HG03521 (cell line): Measurements from ENCODE around the gene ZNF483.
A peak's percentile ranks its signal among the peaks of the same experiment; 100 is the strongest.
"Not testable (repeated sequence)": the region's sequence is repeated elsewhere in the genome, so short reads cannot be mapped to it uniquely, and the experiment has no call there.

Experiments
- ATAC-seq: cut with Tn5 transposase; IDR thresholded peaks from one replicate; pipeline ENCODE4 v1.9.1; 2021; ENCODE audit warnings: mild to moderate bottlenecking, moderate library complexity; ENCODE audit not compliant: unreplicated experiment

ZNF483 gene

GRCh38 chr9:111542497-111543254 lies 17.7 kb downstream of the ZNF483 start:
- no peak for ATAC-seq

GRCh38 chr9:111548623-111549022 lies 23.6 kb downstream of the ZNF483 start:
- no peak for ATAC-seq

- ATAC-seq = not testable (repeated sequence)
Observed at GRCh38 chr9:111555425-111555824, 30.4 kb downstream of the ZNF483 start.

GRCh38 chr9:111559000-111559610 lies 34.1 kb downstream of the ZNF483 start:
- no peak for ATAC-seq

GRCh38 chr9:111561165-111561719 lies 36.3 kb downstream of the ZNF483 start:
- ATAC-seq = no peak

- no peak for ATAC-seq
Observed at GRCh38 chr9:111566234-111566633, 41.3 kb downstream of the ZNF483 start.

- not testable (repeated sequence) for ATAC-seq
Observed at GRCh38 chr9:111568127-111568526, 43.1 kb downstream of the ZNF483 start.

- ATAC-seq = no peak
Observed at GRCh38 chr9:111572950-111573604, 48.1 kb downstream of the ZNF483 start.

- no peak for ATAC-seq
Observed at GRCh38 chr9:111582888-111583287, 57.9 kb downstream of the ZNF483 start.

GRCh38 chr9:111586378-111586777 lies 61.4 kb downstream of the ZNF483 start:
- no peak for ATAC-seq

GRCh38 chr9:111588846-111589245 lies 63.9 kb downstream of the ZNF483 start:
- ATAC-seq = no peak

- ATAC-seq = peak; percentile 54
Observed at GRCh38 chr9:111597852-111598732, 73.1 kb downstream of the ZNF483 start.

GRCh38 chr9:111598733-111599091 lies 73.7 kb downstream of the ZNF483 start:
- ATAC-seq = no peak

- ATAC-seq = no peak
Observed at GRCh38 chr9:111599092-111599954, 74.3 kb downstream of the ZNF483 start, which contains the start of gene PTGR1. TSS of gene PTGR1 (minus strand) at chr9:111599647. CDS start at chr9:111597422, 2,225 bp downstream.

GRCh38 chr9:111599955-111600343 lies 75.0 kb downstream of the ZNF483 start:
- no peak for ATAC-seq

- no peak for ATAC-seq
Observed at GRCh38 chr9:111601237-111602018, 76.4 kb downstream of the ZNF483 start.

GRCh38 chr9:111603041-111603440 lies 78.1 kb downstream of the ZNF483 start:
- ATAC-seq = no peak

- no peak for ATAC-seq
Observed at GRCh38 chr9:111604054-111604615, 79.2 kb downstream of the ZNF483 start.
